Measurements from ENCODE around the gene RAET1E.

DNA sequence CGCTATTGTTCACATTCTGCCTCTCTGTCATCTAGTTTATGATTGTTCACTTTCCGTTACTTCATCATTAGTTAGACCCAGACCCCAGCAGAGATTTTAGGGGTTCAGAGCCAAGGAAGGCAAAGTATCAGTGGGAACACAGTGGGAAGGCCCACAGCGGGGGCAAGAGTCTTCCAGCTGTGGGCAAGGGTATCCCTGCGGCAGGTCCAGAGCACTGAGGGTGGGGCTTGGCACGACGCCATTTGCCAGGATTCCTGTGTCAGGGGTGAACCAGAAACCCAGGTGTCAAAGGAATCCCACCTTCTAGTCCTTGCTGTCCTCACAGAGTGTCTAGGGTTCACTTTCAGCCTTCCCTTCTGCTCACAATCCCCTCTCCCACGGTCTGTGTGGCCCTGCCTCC lies 13.3 kb downstream of the RAET1E start:
- no peak for TF ChIP-seq YY1 (IDR thresholded peaks at IDR 0.05; ENCODE audit: insufficient read depth, insufficient read length)
- no peak for TF ChIP-seq ZNF274 (IDR thresholded peaks at IDR 0.05; ENCODE audit: low read depth, low read length)

All from NT2/D1 (cell line).